Erythroblast (primary cell): ENCODE results near the gene PACSIN1.

Experiments used
- GATA1 ChIP-seq: IDR thresholded peaks from 2 replicates; pipeline ENCODE4 v1.6.1; 2011; ENCODE audit warnings: low read depth, mild to moderate bottlenecking, control low read depth, low read length, moderate library complexity
- POLR2A ChIP-seq: IDR thresholded peaks from 2 replicates; pipeline ENCODE4 v1.6.1; 2011; ENCODE audit warnings: mild to moderate bottlenecking, low read length

DNA sequence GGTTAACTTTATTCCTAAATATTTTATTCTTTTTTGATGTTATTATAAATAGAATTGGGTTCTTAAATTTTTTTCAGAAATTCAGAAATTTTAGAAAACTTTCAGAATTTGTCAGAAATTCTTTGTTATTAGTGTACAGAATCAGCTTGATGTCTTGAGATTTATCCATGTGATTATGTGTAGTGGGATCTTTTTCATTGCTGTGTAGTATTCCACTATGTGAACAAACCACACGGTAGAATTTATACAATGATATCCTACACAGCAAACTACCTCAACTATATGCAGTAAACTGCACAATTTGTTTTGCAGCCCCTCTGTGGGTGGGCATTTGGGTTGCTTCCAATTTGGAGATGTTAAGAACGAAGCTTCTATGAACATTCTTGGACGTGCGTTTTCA lies 43.9 kb downstream of the PACSIN1 start:
- TF ChIP-seq POLR2A = no peak
- no peak for TF ChIP-seq GATA1
